SU-DHL-6 (cell line): ENCODE data around the gene KLHL36.

ENCODE experiments used
- EZH2phosphoT487 ChIP-seq: fragments of 200-600 bp; sonication (generic), shearing (Covaris generic); conservative IDR thresholded peaks from 2 replicates; pipeline ENCODE4 v1.6.1; 2018; ENCODE audit warnings: mild to moderate bottlenecking, antibody characterized with exemption, low read length, moderate library complexity, mixed read lengths
- TF ChIP-seq, protein P1 (sequence below): fragments of 200-600 bp; sonication (generic); IDR thresholded peaks from one replicate; pipeline ENCODE4 v1.5.1; 2017; ENCODE audit warnings: antibody characterized with exemption, mild to moderate bottlenecking, low read length, moderate library complexity; ENCODE audit not compliant: insufficient read depth, poor library complexity, severe bottlenecking

DNA sequence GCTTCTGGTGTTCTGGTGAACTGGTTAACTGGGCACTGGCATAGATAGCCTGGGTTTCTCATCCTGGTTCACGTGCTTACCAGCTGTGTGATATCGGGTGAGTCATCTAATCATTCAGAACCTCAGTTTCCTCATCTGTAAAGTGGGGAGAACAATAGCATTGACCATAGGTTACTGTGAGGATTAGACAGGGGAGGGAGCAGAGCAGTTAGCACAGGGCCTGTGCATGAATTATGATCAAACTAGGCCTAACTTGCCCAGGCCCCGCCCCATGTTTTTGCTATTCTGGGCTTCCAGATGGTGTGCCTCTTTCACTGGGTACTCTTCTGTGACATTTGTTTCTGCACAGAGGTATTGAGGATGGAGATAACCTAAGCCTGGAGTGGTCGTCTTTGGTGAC is 4.6 kb upstream of the KLHL36 start:
- TF ChIP-seq, protein P1, sequence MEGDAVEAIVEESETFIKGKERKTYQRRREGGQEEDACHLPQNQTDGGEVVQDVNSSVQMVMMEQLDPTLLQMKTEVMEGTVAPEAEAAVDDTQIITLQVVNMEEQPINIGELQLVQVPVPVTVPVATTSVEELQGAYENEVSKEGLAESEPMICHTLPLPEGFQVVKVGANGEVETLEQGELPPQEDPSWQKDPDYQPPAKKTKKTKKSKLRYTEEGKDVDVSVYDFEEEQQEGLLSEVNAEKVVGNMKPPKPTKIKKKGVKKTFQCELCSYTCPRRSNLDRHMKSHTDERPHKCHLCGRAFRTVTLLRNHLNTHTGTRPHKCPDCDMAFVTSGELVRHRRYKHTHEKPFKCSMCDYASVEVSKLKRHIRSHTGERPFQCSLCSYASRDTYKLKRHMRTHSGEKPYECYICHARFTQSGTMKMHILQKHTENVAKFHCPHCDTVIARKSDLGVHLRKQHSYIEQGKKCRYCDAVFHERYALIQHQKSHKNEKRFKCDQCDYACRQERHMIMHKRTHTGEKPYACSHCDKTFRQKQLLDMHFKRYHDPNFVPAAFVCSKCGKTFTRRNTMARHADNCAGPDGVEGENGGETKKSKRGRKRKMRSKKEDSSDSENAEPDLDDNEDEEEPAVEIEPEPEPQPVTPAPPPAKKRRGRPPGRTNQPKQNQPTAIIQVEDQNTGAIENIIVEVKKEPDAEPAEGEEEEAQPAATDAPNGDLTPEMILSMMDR: no peak
- TF ChIP-seq EZH2phosphoT487: no peak
